Transverse colon (tissue), 4 donors: ENCODE measurements around the gene EHBP1L1. TPM values are rescaled to one million over a fixed set of nuclear protein-coding genes. Genes with fewer than 3 reads are reported as not detected.

Source experiments
- DNase-seq: peaks from one replicate; pipeline ENCODE4 v3.0.0-alpha.2; 2019
- H3K27ac ChIP-seq, 4 donors: fragments of 200-600 bp; sonication (generic); 2 replicates each; pipeline ENCODE4 v1.5.1; 2016 to 2018; ENCODE audit warnings: inconsistent platforms in 4 of 4
- H3K27me3 ChIP-seq: fragments of 200-600 bp; sonication (generic); 2 replicates; pipeline ENCODE4 v1.5.1; 2017; ENCODE audit warnings: inconsistent platforms
- H3K36me3 ChIP-seq, 4 donors: fragments of 200-600 bp; sonication (generic); 2 replicates each; pipeline ENCODE4 v1.5.1; 2017 to 2019; ENCODE audit warnings: inconsistent platforms in 4 of 4
- H3K4me1 ChIP-seq, 4 donors: fragments of 200-600 bp; sonication (generic); 2 replicates each; pipeline ENCODE4 v1.5.1; 2017 to 2020; ENCODE audit warnings: inconsistent platforms in 4 of 4
- H3K4me3 ChIP-seq, 4 donors: fragments of 200-600 bp; sonication (generic); 1 replicate in 1 of 4; 2 replicates in 3 of 4; pipeline versions ENCODE4 v1.5.1 to v1.6.1; 2017 to 2019; ENCODE audit warnings: inconsistent platforms in 4 of 4
- H3K9me3 ChIP-seq, 2 donors: fragments of 200-600 bp; sonication (generic); 2 replicates each; pipeline ENCODE4 v1.5.1; 2017 to 2019; ENCODE audit warnings: inconsistent platforms in 2 of 2
- EP300 ChIP-seq: sonication (generic); formaldehyde crosslinking; IDR thresholded peaks from one replicate; pipeline ENCODE4 v1.6.1; 2017; ENCODE audit warnings: antibody characterized with exemption, low read depth
- POLR2A ChIP-seq: fragments of 450-650 bp; IDR thresholded peaks from one replicate; pipeline ENCODE4 v1.6.1; 2016; ENCODE audit warnings: antibody characterized with exemption, mild to moderate bottlenecking, moderate library complexity
- POLR2AphosphoS5 ChIP-seq, 3 donors: sonication (generic); formaldehyde crosslinking; IDR thresholded peaks; one replicate each; pipeline ENCODE4 v1.6.1; 2016; ENCODE audit warnings: antibody characterized with exemption in 3 of 3
- WGBS, 2 donors: methylation state at CpG; one replicate each; pipeline ENCODE4 v1.1.5; 2018; ENCODE audit warnings: low coverage in 1 of 2; 5-methylcytosine and 5-hydroxymethylcytosine counted together
- in situ Hi-C, 4 donors: fragments of 200-750 bp; cut with MboI; loops; one replicate each; pipeline versions ENCODE4 v1.15.0 to v1.15.1; 2017; ENCODE audit warnings: low sequenced_read_pairs in 3 of 4, low pct_ligation_motif_present in 1 of 4, low pct_unique_long_range_greater_than_20kb in 1 of 4
- intact Hi-C: fragments of 100-400 bp; cut with DNase I; formaldehyde crosslinking; loops from one replicate; pipeline ENCODE4 v1.15.1; 2023; ENCODE audit warnings: low total_unique reads
- total RNA-seq, 4 donors: library from RNA; depleted of rRNA; stranded (reverse); fragments of >200 nt; gene quantifications; one replicate each; pipeline ENCODE4 v1.1.0, GENCODE V29; 2016
- TF ChIP-seq, protein P1 (sequence below), 5 experiments: fragments of 200-600 bp in 3 of 5; fragments of 450-650 bp in 2 of 5; sonication (generic) in 3 of 5; IDR thresholded peaks; 1 replicate in 2 of 5; 2 replicates in 3 of 5; pipeline ENCODE4 v1.5.1; 2016 to 2017; ENCODE audit warnings: antibody characterized with exemption in 5 of 5, inconsistent platforms in 3 of 5, mild to moderate bottlenecking in 2 of 5, moderate library complexity in 1 of 5

Gene EHBP1L1
- total RNA-seq, 4 donors from 2014 or later = 90.2 to 215 (median 106) TPM

DNA sequence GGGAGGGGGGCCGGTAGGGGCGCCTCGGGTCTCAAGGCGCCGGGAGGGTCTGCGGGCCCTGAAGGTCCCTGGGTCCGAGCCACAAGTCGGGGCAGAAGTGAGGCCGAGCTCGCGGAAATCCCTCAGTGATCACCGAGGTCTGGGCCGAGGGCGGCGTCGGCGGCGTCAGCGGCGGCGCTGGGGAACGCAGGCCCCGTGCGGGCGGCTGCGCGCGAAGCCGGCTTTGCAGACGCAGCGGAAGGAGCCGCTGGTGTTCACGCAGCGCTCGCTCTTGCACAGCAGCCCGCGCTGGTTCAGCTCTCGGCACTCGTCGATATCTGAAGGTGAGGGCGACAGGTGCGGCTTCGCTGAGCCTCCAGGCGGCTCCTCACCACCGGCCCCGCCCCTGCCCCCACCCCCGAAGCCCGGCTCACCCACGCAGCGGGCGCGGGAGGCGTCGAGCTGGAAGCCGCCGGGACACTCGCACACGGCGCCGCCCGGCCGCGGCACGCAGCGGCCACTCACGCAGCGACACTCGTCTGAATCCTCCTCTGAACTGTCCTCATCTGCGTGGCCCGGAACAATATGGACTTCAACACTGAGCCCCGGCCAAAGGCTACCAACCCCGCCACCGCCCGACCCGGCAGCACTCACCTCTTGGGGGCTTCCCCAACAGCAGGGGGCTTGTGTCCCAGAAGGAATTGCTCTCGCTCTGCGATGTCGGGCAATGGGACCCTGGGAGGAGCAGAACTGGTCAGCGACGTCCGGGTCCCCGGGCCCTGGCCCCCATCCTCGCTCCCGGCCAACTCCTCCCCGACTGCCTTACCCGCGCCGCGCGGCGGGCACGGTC is 36.7 kb upstream of the EHBP1L1 start:
- in situ Hi-C loops = no loop called here
- DNase-seq = no peak
- Histone ChIP-seq H3K27ac (peak overlapping the region; percentile 86 to 97 (median 92)), H3K36me3 (peaks cover 0 to 12% (median 0%) of the 10 kb centered on the region in 4 donors), H3K27me3 (no peaks in the 10 kb centered on the region), H3K9me3 (no peaks in the 10 kb centered on the region), H3K4me3 (peak overlapping the region in 3 of 4 donors; percentile 35 to 48 (median 47)), H3K4me1 (peaks cover 14 to 20% (median 16%) of the 10 kb centered on the region in 4 donors)
- intact Hi-C loops = loop anchor here (5.0 kb wide), 1 partner anchor 857 kb away; no protein-coding TSS in a partner anchor
- WGBS, 2 donors = 91% methylated on average over 85 of the region's 92 CpGs; no CpG with 5 or more reads in 1 of the 2 donors
- TF ChIP-seq EP300 (no peak), POLR2AphosphoS5 (IDR thresholded peaks at IDR 0.05) (no peak), POLR2A (no peak)
- TF ChIP-seq, protein P1, sequence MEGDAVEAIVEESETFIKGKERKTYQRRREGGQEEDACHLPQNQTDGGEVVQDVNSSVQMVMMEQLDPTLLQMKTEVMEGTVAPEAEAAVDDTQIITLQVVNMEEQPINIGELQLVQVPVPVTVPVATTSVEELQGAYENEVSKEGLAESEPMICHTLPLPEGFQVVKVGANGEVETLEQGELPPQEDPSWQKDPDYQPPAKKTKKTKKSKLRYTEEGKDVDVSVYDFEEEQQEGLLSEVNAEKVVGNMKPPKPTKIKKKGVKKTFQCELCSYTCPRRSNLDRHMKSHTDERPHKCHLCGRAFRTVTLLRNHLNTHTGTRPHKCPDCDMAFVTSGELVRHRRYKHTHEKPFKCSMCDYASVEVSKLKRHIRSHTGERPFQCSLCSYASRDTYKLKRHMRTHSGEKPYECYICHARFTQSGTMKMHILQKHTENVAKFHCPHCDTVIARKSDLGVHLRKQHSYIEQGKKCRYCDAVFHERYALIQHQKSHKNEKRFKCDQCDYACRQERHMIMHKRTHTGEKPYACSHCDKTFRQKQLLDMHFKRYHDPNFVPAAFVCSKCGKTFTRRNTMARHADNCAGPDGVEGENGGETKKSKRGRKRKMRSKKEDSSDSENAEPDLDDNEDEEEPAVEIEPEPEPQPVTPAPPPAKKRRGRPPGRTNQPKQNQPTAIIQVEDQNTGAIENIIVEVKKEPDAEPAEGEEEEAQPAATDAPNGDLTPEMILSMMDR (IDR thresholded peaks at IDR 0.05) = no peak

DNA sequence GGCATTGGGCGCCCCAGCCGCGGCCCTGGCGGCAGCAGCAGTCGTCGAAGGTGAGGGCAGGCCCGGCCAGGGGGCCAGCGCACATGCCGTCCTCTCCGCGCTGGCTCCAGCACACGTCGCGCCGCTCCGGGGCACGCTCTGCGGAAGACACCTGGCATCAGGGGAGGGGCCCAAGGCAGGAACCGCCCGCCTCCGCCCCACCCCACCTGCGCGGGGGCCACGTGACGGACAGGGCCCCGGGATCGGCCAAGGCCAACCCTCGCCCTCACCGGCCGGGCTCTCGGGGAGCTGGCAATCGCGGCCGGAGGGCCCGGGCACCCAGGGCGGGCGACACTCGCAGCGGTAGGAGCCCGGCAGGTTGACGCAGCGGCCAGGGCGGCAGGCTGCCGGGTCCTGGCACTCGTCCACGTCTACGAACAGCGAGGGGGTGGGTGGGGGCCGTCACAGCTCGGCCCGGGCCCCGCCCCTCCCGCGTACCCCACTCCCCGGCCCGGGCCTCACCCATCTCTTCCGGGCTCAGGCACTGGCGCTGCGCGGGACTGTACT is 36.0 kb upstream of the EHBP1L1 start:
- Histone ChIP-seq H3K4me3 (peak overlapping the region; percentile 19 to 48 (median 41)), H3K36me3 (peaks cover 0 to 12% (median 0%) of the 10 kb centered on the region in 4 donors), H3K27ac (peak overlapping the region; percentile 86 to 97 (median 92)), H3K27me3 (no peaks in the 10 kb centered on the region), H3K9me3 (no peaks in the 10 kb centered on the region), H3K4me1 (peaks cover 14 to 20% (median 16%) of the 10 kb centered on the region in 4 donors)
- in situ Hi-C loops (loop anchor here in 1 of 4 donors (5.0 kb wide), 1 partner anchor 62 kb away; no protein-coding TSS in a partner anchor), intact Hi-C loops (loop anchor here (5.0 kb wide), 3 partner anchors 37 to 858 kb away; partner anchors contain the start of gene EHBP1L1)
- peak; percentile 89 for DNase-seq
- WGBS, 2 donors = 14% methylated on average over 35 of the region's 60 CpGs; no CpG with 5 or more reads in 1 of the 2 donors
- TF ChIP-seq EP300 (no peak), POLR2A (peak; percentile 59), POLR2AphosphoS5 (IDR thresholded peaks at IDR 0.05) (peak in 2 of 3 donors; percentile 40 to 83)
- TF ChIP-seq, protein P1 (IDR thresholded peaks at IDR 0.05) = peak in 2 of 5 experiments; percentile 49 to 61

DNA sequence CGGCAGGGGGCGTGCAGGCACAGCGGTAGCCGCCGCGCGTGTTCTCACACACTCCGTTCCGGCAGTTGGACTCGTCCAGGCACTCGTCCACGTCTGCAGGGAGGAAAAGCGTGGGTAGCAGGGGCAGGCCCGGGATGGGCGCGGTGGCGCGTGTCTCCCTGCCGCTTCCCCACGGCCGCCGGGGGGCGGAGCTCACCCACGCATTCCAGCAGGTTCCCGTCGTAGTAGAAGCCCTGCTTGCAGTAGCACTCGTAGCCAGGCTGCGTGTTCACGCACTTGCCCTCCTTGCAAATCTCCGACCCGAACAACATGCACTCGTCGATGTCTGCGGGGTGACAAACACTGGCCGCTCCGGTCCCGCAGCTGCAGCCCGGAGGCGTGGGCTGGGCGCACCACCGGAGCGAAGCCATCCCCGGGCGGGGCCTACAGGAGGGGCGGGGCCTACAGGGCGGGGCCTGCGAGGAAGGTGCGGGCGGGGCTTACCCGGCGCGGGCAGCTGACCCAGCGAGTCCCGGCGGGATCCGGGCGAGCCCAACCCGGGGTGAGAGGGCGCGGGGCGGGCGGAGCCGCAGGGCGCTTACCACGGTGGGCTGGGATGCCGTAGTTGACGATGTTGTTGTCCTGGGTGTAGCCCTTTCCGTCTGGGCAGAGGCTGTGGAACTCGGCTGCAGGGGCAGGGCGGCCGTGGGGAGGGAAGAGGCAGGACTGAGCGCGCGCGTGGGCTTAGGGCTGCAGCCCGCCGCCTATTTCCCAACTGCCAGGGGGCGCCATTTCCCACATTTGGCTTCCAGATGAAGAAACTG is 35.4 kb upstream of the EHBP1L1 start:
- Histone ChIP-seq H3K36me3 (peaks cover 0 to 12% (median 0%) of the 10 kb centered on the region in 4 donors), H3K27me3 (no peaks in the 10 kb centered on the region), H3K4me1 (peaks cover 14 to 20% (median 16%) of the 10 kb centered on the region in 4 donors), H3K4me3 (peak overlapping the region; percentile 19 to 48 (median 41)), H3K27ac (peak overlapping the region; percentile 86 to 97 (median 92)), H3K9me3 (no peaks in the 10 kb centered on the region)
- DNase-seq = peak; percentile 97
- intact Hi-C loops = loop anchor here (5.0 kb wide), 2 partner anchors 37 to 52 kb away; partner anchors contain the start of gene EHBP1L1
- in situ Hi-C loops = loop anchor here in 1 of 4 donors (5.0 kb wide), 1 partner anchor 62 kb away; no protein-coding TSS in a partner anchor
- 1% methylated on average over 59 of the region's 78 CpGs; no CpG with 5 or more reads in 1 of the 2 donors for WGBS, 2 donors
- TF ChIP-seq EP300 = no peak
- TF ChIP-seq POLR2AphosphoS5 (IDR thresholded peaks at IDR 0.05) = peak; percentile 54 to 71 (median 70)
- TF ChIP-seq, protein P1 (IDR thresholded peaks at IDR 0.05) = peak; percentile 81 to 98 (median 90)
- TF ChIP-seq POLR2A = no peak
